ENCODE results near the gene TMBIM1. TPM values are rescaled to one million over a fixed set of nuclear protein-coding genes. Genes with fewer than 3 reads are reported as not detected.

TMBIM1 gene, protein sequence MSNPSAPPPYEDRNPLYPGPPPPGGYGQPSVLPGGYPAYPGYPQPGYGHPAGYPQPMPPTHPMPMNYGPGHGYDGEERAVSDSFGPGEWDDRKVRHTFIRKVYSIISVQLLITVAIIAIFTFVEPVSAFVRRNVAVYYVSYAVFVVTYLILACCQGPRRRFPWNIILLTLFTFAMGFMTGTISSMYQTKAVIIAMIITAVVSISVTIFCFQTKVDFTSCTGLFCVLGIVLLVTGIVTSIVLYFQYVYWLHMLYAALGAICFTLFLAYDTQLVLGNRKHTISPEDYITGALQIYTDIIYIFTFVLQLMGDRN
- total RNA-seq (2022; extraction: Qiagen RNA extraction; ENCODE audit: low read depth) = 109 to 131 TPM (median 123 TPM) in 5 replicates

DNA sequence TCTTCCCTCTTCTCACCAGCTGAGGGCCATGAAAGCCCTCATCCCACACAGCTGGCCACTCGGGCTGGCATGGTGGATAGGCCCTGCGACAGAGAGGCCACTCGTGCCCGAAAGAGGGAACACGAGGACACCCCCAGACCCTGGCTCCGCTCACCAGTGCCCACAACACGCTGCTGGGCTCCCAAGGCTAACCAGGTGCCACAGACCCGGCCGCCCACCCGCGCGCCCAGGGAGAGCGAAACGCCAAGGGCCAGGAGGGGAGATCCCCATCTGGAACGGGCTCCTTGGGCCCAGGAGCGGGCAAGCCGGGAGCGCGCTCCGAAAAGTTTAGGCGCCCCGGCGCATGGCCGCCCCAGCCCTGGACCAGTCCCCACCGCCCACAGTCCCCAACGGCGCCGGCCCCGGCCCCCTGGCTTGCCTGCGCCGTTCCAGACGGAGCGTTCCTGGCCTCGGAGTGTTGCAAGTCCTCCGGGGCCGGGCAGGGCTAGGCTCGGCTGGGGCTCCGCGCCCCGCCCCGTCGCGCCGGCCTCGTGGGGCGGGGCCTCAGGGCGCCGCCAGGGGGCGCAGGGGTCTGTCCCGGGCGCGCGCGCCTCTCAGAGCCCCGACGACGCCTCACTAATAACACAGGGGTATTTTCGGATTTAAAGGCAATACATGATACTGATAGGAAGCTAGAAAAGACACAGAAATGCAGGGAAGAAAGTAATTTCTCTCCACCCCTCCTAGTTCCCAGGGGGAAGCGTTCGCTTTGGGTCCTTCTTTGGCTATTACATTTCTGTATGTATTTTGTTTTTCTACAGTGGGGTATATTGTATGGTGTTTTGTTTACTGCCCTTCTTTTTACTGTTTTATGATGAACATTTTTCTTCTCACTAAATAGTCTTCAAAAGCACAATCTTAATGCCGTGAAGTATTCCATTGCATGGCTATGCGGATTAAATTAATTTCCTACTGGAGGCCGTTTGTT, at the start of gene TMBIM1:
TSS of gene TMBIM1 (minus strand) at position 456 of the 967 bp plus-strand sequence. CDS start 10,362 bp downstream, outside the sequence.

DNA sequence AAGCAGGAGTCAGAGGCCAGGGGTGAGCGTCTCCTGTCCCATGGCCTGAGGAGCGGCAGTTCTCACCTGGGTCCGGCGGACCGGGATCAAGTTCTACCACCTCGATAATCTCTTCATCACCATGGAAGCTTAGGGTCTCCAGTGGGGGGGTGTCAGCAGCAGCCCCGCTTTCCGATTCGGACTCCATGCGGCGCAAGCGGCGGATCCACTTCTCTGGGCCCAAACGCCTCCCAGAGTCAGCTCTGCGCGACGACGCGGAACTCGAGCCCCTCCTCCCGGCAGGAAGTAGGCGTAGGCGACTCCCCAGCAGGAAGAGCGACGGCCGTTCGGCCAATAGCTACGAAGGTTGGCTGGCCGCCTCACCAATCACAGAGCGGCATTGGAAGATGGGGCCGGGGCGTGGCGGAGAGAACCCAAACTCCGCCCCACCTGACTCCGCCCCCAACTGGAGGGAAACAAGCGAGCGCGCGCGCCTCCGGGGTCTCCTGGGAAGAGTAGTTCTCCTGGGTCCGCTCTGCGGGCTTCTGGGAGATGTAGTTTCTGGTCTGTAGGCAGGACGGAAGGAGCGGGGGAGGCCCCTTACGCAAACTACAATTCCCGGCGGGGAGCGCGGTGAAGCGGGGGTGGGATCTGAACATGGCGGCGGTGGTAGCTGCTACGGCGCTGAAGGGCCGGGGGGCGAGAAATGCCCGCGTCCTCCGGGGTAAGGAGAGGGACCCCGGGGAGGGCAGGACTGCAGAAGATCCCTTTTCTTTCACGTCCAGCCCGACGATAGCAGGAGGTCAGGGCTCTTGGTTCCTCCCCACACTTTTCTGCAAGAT, 22.2 kb downstream of the TMBIM1 start, which contains the start of the genes AAMP and PNKD:
TSS of gene AAMP (minus strand) at position 238 of the 821 bp plus-strand sequence. CDS start at position 187, 51 bp downstream.
TSS of gene PNKD (plus strand) at position 620 of the 821 bp plus-strand sequence. CDS start at position 637, 17 bp downstream.

DNA sequence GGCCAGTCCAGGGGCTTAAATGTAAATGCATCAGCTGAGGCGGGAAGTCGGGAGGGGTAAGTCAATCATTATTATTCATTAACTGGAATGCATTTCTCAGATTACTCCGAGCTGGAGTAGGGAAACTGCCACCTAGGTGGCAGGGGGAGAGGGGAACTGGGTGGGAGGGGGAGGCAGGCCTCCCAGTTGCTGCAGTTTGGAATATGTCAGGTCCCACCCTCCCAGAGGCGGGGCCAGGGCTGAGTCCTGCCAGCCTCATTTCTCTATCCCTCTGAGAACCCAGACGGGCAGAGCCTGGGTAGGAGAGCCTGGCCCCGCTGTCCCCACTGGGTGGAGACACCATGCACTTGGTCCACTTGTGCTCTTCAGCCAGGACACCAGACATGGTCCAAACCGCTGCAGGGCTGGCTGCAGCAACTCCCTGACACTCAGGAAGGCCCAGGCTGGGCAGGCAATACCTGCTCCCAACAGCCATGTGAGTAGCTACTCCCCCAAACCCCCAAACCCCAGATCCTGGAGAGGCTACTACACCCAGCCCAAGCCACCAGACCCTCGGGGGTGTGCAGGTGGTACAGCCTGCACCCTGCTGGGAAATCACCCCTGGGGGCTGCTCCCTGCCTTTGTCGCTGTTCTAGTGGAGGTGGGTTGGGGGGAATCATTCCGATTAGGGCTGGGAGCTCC, 31.4 kb downstream of the TMBIM1 start, which contains the start of gene GPBAR1:
TSS of gene GPBAR1 (plus strand) at position 274 of the 681 bp plus-strand sequence. CDS start 1,710 bp downstream, outside the sequence.

Other genes with a start within 250 kb of the TMBIM1 start
- not detected in 5 replicates for gene RUFY4, start 223.2 kb downstream of the TMBIM1 start, total RNA-seq (2022; extraction: Qiagen RNA extraction; ENCODE audit: low read depth)
- gene CXCR2, start 166.5 kb downstream of the TMBIM1 start, total RNA-seq (2022; extraction: Qiagen RNA extraction; ENCODE audit: low read depth) = not detected in 5 replicates
- gene CXCR1, start 125.5 kb downstream of the TMBIM1 start, total RNA-seq (2022; extraction: Qiagen RNA extraction; ENCODE audit: low read depth) = not detected in 5 replicates
- gene ARPC2, start 75.3 kb downstream of the TMBIM1 start, total RNA-seq (2022; extraction: Qiagen RNA extraction; ENCODE audit: low read depth) = 277 to 304 TPM (median 293 TPM) in 5 replicates
- 0.07 to 0.17 TPM (median 0.15 TPM) in 5 replicates for gene GPBAR1, start 31.5 kb downstream of the TMBIM1 start, total RNA-seq (2022; extraction: Qiagen RNA extraction; ENCODE audit: low read depth)
- gene AAMP, start 22.4 kb downstream of the TMBIM1 start, total RNA-seq (2022; extraction: Qiagen RNA extraction; ENCODE audit: low read depth) = 122 to 183 TPM (median 123 TPM) in 5 replicates
- 56.2 to 69.7 TPM (median 65.2 TPM) in 5 replicates for gene PNKD, start 22.0 kb downstream of the TMBIM1 start, total RNA-seq (2022; extraction: Qiagen RNA extraction; ENCODE audit: low read depth)
- gene CATIP, start 64.4 kb upstream of the TMBIM1 start, total RNA-seq (2022; extraction: Qiagen RNA extraction; ENCODE audit: low read depth) = 0.09 TPM in 2 of 5 replicates, not detected in the others
- gene SLC11A1, start 89.8 kb upstream of the TMBIM1 start, total RNA-seq (2022; extraction: Qiagen RNA extraction; ENCODE audit: low read depth) = 0.24 to 0.63 TPM (median 0.35 TPM) in 5 replicates
- 58.9 to 77.3 TPM (median 73.4 TPM) in 5 replicates for gene CTDSP1, start 107.4 kb upstream of the TMBIM1 start, total RNA-seq (2022; extraction: Qiagen RNA extraction; ENCODE audit: low read depth)
- 0.10 to 0.95 TPM (median 0.36 TPM) in 5 replicates for gene VIL1, start 126.6 kb upstream of the TMBIM1 start, total RNA-seq (2022; extraction: Qiagen RNA extraction; ENCODE audit: low read depth)

Measured in A549 treated with CpdA at 1 μM for 4 hours (cell line).